ENCODE data around the gene ATXN1.

- TF ChIP-seq CTCF (conservative IDR thresholded peaks at IDR 0.05; ENCODE audit: low read depth, low read length), result no peak
- no peak for TF ChIP-seq EZH2 (IDR thresholded peaks at IDR 0.05; ENCODE audit: borderline replicate concordance, low read depth, low read length, poor library complexity, severe bottlenecking)
These were observed 5.7 kb downstream of the ATXN1 start for GRCh38 chr6:16755544-16755943.
